Fibroblast of skin of left quadriceps (primary cell): ENCODE results near the gene PTPMT1.
"Not testable (repeated sequence)": the region's sequence is repeated elsewhere in the genome, so short reads cannot be mapped to it uniquely, and the experiment has no call there.

ENCODE experiments used
- DNase-seq, 2 experiments: peaks; one replicate each; pipeline ENCODE4 v3.0.0-alpha.2; 2013; ENCODE audit warnings: low read depth in 2 of 2

The PTPMT1 gene

GRCh38 chr11:47565340-47566148 lies at the start of gene PTPMT1:
PTPMT1 (plus strand) TSS chr11:47565599; CDS start chr11:47565623, 24 bp downstream.
- DNase-seq = no peak

- no peak for DNase-seq
Measured at GRCh38 chr11:47516155-47516554, 49.2 kb upstream of the PTPMT1 start.

GRCh38 chr11:47516984-47517853 lies 48.2 kb upstream of the PTPMT1 start:
- no peak for DNase-seq

GRCh38 chr11:47518212-47518964 lies 47.0 kb upstream of the PTPMT1 start:
- DNase-seq = no peak

- peak; percentile 47 to 50 for DNase-seq
Measured at GRCh38 chr11:47523490-47524225, 41.7 kb upstream of the PTPMT1 start.

GRCh38 chr11:47524291-47524874 lies 41.0 kb upstream of the PTPMT1 start:
- DNase-seq = no peak

- not testable (repeated sequence) for DNase-seq
Measured at GRCh38 chr11:47526032-47526431, 39.4 kb upstream of the PTPMT1 start.

GRCh38 chr11:47527186-47527585 lies 38.2 kb upstream of the PTPMT1 start:
- no peak for DNase-seq

- DNase-seq = no peak
Measured at GRCh38 chr11:47529951-47530350, 35.4 kb upstream of the PTPMT1 start.

- DNase-seq = not testable (repeated sequence)
Measured at GRCh38 chr11:47530721-47531120, 34.7 kb upstream of the PTPMT1 start.

- DNase-seq = no peak
Measured at GRCh38 chr11:47531666-47532065, 33.7 kb upstream of the PTPMT1 start.

- DNase-seq = no peak
Measured at GRCh38 chr11:47532597-47533213, 32.7 kb upstream of the PTPMT1 start.

- peak; percentile 67 to 69 for DNase-seq
Measured at GRCh38 chr11:47533690-47534151, 31.7 kb upstream of the PTPMT1 start.

GRCh38 chr11:47534704-47535251 lies 30.6 kb upstream of the PTPMT1 start:
- DNase-seq = no peak

- DNase-seq = no peak
Measured at GRCh38 chr11:47536915-47537314, 28.5 kb upstream of the PTPMT1 start.

GRCh38 chr11:47538741-47539565 lies 26.4 kb upstream of the PTPMT1 start:
- no peak for DNase-seq

- no peak for DNase-seq
Measured at GRCh38 chr11:47539681-47540039, 25.7 kb upstream of the PTPMT1 start.

- DNase-seq = no peak
Measured at GRCh38 chr11:47541070-47541469, 24.3 kb upstream of the PTPMT1 start.

GRCh38 chr11:47545298-47545697 lies 20.1 kb upstream of the PTPMT1 start:
- DNase-seq = no peak
